HG02943 (cell line): ENCODE measurements around the gene MCRS1.

ENCODE experiments used
- ATAC-seq: cut with Tn5 transposase; IDR thresholded peaks from one replicate; pipeline ENCODE4 v1.9.1; 2021; ENCODE audit warnings: mild to moderate bottlenecking, low read depth, moderate library complexity; ENCODE audit not compliant: unreplicated experiment

Gene MCRS1

DNA sequence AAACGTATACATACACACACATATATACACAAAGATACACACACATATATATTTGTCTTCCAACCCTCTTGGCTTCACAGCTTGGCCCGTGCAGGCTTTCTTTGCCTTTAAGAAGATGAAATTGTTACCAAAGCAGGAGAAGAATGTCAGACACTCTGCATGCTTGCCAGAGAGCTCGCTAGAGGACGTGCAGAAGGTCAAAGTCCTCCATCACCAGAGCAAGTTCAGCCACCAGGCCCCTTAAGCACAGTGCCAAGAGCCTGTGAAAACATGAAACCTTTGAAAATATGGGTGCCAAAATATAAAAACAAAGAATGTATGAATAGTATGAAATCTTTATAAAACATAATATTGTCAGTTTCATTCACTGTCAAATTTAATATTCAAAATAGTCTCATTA, 14.9 kb upstream of the MCRS1 start:
- ATAC-seq: no peak

GRCh38 chr12:49582201-49582600, 14.3 kb upstream of the MCRS1 start:
- ATAC-seq: no peak

- no peak for ATAC-seq
Measured at GRCh38 chr12:49580572-49581535, 12.9 kb upstream of the MCRS1 start.

GRCh38 chr12:49578471-49579112, 10.7 kb upstream of the MCRS1 start:
- no peak for ATAC-seq

GRCh38 chr12:49577589-49578315, 9.8 kb upstream of the MCRS1 start:
- no peak for ATAC-seq

GRCh38 chr12:49568442-49569162, 660 bp upstream of the MCRS1 start:
- no peak for ATAC-seq

GRCh38 chr12:49567302-49567610, 686 bp downstream of the MCRS1 start:
- ATAC-seq: no peak

- ATAC-seq: no peak
Measured at GRCh38 chr12:49566361-49566760, 1.6 kb downstream of the MCRS1 start.

- ATAC-seq: no peak
Measured at GRCh38 chr12:49565406-49566265, 2.3 kb downstream of the MCRS1 start.

GRCh38 chr12:49564686-49565405, 3.1 kb downstream of the MCRS1 start:
- ATAC-seq: no peak

- no peak for ATAC-seq
Measured at GRCh38 chr12:49563951-49564685, 3.8 kb downstream of the MCRS1 start.

DNA sequence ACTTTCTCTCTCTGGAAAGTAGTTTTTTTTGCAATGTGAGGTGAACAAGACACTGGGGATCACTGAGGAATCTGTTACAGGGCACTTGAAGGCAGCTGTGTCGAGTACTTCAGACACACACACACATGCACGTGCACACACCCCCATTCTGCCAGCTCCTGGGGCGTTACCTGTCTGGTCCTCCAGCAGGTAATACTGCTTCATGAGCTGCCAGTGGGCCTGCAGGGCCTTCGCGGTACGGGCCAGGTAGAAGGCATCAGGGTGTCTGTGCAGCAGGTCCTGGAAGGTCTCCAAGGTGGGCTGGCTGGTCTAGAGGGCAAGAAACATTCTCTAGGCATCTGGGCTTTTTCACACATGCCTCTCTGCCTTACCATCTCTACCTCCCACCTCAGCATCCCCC, 5.1 kb downstream of the MCRS1 start:
- ATAC-seq: no peak

DNA sequence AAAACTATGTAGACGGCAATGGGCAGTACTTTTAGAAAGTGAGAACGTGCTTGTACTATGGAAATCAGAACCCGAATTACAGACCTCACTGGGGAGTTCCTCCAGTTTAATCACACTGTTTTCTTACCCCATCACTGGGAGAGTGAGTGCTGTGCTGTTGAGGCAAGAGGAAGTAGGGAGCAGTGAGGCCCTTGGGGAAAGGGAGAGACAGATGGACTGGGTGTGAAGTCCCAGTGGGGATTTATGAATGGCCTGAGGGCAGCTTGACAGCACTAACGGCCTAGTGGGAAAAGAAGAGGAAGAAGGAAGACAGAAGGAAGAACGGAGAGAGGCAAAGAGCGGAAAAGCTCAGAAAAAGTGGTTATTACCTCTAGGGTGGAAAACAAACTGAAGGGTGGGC, 5.7 kb downstream of the MCRS1 start:
- no peak for ATAC-seq

GRCh38 chr12:49560695-49561094, 7.2 kb downstream of the MCRS1 start:
- no peak for ATAC-seq

- ATAC-seq: no peak
Measured at GRCh38 chr12:49559011-49559675, 8.8 kb downstream of the MCRS1 start.

- ATAC-seq: no peak
Measured at GRCh38 chr12:49558526-49558925, 9.4 kb downstream of the MCRS1 start.

DNA sequence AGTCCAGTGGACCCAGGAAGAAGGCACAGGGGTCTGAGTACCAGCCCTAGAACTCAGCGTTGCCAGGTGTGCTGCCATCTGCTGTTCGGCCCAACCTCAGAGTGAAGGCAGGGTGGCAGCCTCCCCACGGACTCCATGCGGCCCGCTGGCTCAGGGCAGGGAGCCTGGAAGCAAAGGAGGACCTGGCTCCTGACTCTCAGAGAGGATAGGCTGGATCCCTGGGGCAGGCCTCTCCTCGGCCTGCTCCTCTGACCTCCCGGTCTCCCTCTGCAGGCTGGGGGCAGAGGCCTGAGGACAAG, 10.1 kb downstream of the MCRS1 start:
- no peak for ATAC-seq
